Mucosa of stomach (tissue), 1 donor: ENCODE results near the gene P2RX3.

Experiments
- H3K27me3 ChIP-seq: one replicate; pipeline ENCODE4 v1.7.0; 2013; ENCODE audit warnings: mild to moderate bottlenecking, low read length; ENCODE audit not compliant: control insufficient read depth, insufficient read depth
- H3K36me3 ChIP-seq: one replicate; pipeline ENCODE4 v1.7.0; 2013; ENCODE audit warnings: low read length; ENCODE audit not compliant: control insufficient read depth, insufficient read depth
- H3K4me1 ChIP-seq: one replicate; pipeline ENCODE4 v1.7.0; 2013; ENCODE audit warnings: mild to moderate bottlenecking, low read length; ENCODE audit not compliant: control insufficient read depth, insufficient read depth
- H3K4me3 ChIP-seq: one replicate; pipeline ENCODE4 v1.7.0; 2013; ENCODE audit warnings: low read length
- H3K9ac ChIP-seq: one replicate; pipeline ENCODE4 v1.7.0; 2013; ENCODE audit warnings: mild to moderate bottlenecking, low read length, moderate library complexity
- H3K9me3 ChIP-seq: one replicate; pipeline ENCODE4 v1.7.0; 2013; ENCODE audit warnings: mild to moderate bottlenecking, low read length, moderate library complexity; ENCODE audit not compliant: control insufficient read depth
- donor health status: Pancreatic carcinoma.

The P2RX3 gene

DNA sequence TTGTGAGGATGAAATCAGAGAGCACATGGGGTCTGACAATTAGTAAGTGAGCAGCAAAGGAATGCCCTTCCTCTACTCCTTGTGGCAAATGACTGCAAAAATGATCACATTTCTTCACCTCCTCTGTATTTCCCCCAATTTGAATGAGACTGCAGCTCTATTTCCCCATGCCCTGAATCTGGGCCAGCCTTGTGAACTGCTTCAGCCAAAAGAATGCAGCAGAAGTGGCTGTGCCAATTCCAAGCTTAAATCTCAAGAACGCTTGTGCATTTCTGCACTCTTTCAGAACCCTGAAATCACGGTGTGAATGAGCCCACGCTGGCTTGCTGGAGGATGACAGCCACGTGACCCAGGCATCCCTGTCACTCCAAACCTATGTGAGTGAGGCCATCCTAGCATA is 78.9 kb downstream of the P2RX3 start:
- H3K27me3 ChIP-seq, result no peaks in the 10 kb centered on the region
- H3K9ac ChIP-seq, result no peak overlapping the region
- no peaks in the 10 kb centered on the region for H3K9me3 ChIP-seq
- peaks cover 6% of the 10 kb centered on the region for H3K36me3 ChIP-seq
- no peaks in the 10 kb centered on the region for H3K4me1 ChIP-seq
- H3K4me3 ChIP-seq, result no peak overlapping the region

DNA sequence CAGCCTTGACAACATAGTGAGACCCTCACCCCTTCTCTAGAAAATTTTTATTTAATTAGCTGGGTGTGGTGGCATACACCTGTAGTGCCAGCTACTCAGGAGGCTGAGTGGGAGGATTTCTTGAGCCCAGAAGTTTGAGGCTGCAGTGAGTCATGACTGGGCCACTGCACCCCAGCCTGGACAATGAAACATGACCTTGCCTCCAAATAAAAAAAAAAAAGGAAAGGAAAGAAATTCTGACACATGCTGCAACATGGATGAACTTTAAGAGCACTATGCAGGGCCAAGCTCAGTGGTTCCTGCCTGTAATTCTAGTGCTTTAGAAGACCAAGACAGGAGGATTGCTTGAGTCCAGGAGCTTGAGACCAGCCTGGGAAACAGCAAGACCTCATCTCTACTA is 80.0 kb downstream of the P2RX3 start:
- H3K9ac ChIP-seq, result no peak overlapping the region
- H3K4me1 ChIP-seq, result no peaks in the 10 kb centered on the region
- peaks cover 6% of the 10 kb centered on the region for H3K36me3 ChIP-seq
- no peak overlapping the region for H3K4me3 ChIP-seq
- H3K27me3 ChIP-seq, result no peaks in the 10 kb centered on the region
- no peaks in the 10 kb centered on the region for H3K9me3 ChIP-seq

DNA sequence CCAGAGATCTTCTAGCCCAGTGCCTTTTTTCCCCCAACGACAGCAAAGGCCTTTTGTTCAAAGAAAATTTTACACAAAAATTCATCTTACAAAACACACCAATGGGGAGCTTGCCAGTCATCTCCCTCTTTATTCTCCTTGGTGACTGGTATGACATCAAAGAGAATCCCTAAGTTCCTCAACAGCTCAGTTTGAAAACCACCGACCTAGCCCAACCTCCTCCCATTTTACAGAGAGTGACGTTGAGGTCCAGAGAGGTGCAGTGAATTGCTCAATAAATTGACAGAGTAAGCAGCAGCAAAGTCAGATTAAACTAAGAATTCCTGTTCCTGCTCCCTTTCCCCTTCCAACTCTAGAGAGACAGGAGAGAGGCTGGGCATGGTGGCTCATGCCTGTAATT is 81.0 kb downstream of the P2RX3 start:
- no peaks in the 10 kb centered on the region for H3K4me1 ChIP-seq
- H3K9ac ChIP-seq, result no peak overlapping the region
- peaks cover 6% of the 10 kb centered on the region for H3K36me3 ChIP-seq
- no peaks in the 10 kb centered on the region for H3K27me3 ChIP-seq
- H3K9me3 ChIP-seq, result no peaks in the 10 kb centered on the region
- H3K4me3 ChIP-seq, result no peak overlapping the region

DNA sequence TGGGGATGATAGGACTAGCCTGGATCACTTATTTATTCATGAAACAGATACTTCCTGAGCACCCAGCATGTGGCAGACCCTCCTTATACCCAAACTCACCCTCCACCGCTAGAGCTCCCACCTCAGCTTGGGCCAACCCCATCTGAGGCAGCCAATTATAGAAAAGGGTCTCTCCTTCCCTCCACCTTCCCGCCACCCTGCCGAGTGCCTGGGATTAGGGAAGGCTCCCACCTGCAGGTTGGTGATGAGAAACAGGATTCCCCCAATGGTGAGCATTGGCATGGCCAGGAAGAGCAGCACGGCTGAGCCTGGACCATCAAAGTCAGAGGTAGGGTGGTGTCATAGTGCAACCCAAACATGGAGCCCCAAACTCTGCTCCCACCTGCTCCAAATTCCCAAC is 82.9 kb downstream of the P2RX3 start:
- H3K9ac ChIP-seq, result no peak overlapping the region
- H3K36me3 ChIP-seq, result peaks cover 6% of the 10 kb centered on the region
- peaks cover 9% of the 10 kb centered on the region for H3K4me1 ChIP-seq
- no peaks in the 10 kb centered on the region for H3K27me3 ChIP-seq
- no peak overlapping the region for H3K4me3 ChIP-seq
- no peaks in the 10 kb centered on the region for H3K9me3 ChIP-seq

- H3K27me3 ChIP-seq, result no peaks in the 10 kb centered on the region
- peaks cover 16% of the 10 kb centered on the region for H3K4me1 ChIP-seq
- no peaks in the 10 kb centered on the region for H3K9me3 ChIP-seq
- H3K36me3 ChIP-seq, result peaks cover 6% of the 10 kb centered on the region
- H3K4me3 ChIP-seq, result no peak overlapping the region
- H3K9ac ChIP-seq, result no peak overlapping the region
Measured at GRCh38 chr11:57421805-57422204, 83.7 kb downstream of the P2RX3 start.
